ENCODE measurements around the gene LRCH1.

LRCH1 gene, protein sequence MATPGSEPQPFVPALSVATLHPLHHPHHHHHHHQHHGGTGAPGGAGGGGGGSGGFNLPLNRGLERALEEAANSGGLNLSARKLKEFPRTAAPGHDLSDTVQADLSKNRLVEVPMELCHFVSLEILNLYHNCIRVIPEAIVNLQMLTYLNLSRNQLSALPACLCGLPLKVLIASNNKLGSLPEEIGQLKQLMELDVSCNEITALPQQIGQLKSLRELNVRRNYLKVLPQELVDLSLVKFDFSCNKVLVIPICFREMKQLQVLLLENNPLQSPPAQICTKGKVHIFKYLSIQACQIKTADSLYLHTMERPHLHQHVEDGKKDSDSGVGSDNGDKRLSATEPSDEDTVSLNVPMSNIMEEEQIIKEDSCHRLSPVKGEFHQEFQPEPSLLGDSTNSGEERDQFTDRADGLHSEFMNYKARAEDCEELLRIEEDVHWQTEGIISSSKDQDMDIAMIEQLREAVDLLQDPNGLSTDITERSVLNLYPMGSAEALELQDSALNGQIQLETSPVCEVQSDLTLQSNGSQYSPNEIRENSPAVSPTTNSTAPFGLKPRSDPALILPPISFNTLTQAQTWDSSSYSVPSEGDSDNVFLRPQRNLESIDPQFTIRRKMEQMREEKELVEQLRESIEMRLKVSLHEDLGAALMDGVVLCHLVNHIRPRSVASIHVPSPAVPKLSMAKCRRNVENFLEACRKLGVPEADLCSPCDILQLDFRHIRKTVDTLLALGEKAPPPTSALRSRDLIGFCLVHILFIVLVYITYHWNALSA
- long read RNA-seq, full-length matches to known transcripts, result 10 of 19 reads
- long read RNA-seq, partial matches to known transcripts, result 2 of 19 reads
- long read RNA-seq, other reads (novel, unspliced or antisense), result 7 of 19 reads

DNA sequence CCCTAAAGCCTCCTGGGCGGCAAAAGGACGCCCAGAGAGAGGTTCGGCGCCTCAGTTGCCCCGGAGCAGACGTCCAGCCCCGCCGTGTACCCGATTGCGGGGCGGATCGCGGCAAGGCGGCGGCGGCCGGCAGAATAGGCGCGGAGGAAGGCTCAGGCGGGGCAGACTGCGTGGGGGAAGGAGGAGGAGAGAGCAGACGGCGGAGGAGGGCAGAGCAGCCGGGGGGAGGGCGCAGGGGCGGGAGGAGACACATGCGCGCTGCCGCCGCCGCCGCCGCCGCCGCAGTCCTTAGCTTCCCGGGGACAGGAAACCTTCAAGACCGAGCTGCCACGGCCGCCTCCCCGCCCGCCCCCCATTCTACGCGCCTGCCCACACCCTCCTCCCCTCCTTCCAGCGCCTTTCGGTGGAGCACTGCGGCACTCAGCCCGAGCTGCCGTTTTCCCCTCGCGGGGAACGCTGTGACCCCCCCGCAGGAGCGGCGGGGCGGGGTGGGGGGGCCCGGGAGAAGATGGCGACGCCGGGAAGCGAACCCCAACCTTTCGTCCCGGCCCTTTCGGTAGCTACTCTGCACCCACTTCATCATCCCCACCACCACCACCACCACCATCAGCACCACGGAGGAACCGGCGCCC, at the start of gene LRCH1:
TSS of gene LRCH1 (plus strand) at position 282 of the 632 bp plus-strand sequence. CDS start at position 509, 227 bp downstream.
- peak; percentile 49 to 94 for DNase-seq (ENCODE audit: low read depth in 1 of 2, low spot score in 1 of 2)
- H3K27ac ChIP-seq (replicated peaks), result peak within 1 kb of the TSS; percentile 89
- H3K4me3 ChIP-seq (replicated peaks; ENCODE audit: insufficient read depth, low read length), result peak within 1 kb of the TSS; percentile 92
- no peaks in the 10 kb centered on the region for H3K27me3 ChIP-seq (ENCODE audit: insufficient read depth, poor library complexity, severe bottlenecking)
- TF ChIP-seq GABPA (IDR thresholded peaks at IDR 0.05; ENCODE audit: low read depth) (no peak), CTCF (IDR thresholded peaks at IDR 0.05; ENCODE audit: insufficient read depth, low read length) (no peak), POLR2AphosphoS5 (IDR thresholded peaks at IDR 0.05; ENCODE audit: low read depth) (no peak), SPI1 (IDR thresholded peaks at IDR 0.05; ENCODE audit: borderline replicate concordance, low read depth) (no peak)
- TF ChIP-seq, protein P1, sequence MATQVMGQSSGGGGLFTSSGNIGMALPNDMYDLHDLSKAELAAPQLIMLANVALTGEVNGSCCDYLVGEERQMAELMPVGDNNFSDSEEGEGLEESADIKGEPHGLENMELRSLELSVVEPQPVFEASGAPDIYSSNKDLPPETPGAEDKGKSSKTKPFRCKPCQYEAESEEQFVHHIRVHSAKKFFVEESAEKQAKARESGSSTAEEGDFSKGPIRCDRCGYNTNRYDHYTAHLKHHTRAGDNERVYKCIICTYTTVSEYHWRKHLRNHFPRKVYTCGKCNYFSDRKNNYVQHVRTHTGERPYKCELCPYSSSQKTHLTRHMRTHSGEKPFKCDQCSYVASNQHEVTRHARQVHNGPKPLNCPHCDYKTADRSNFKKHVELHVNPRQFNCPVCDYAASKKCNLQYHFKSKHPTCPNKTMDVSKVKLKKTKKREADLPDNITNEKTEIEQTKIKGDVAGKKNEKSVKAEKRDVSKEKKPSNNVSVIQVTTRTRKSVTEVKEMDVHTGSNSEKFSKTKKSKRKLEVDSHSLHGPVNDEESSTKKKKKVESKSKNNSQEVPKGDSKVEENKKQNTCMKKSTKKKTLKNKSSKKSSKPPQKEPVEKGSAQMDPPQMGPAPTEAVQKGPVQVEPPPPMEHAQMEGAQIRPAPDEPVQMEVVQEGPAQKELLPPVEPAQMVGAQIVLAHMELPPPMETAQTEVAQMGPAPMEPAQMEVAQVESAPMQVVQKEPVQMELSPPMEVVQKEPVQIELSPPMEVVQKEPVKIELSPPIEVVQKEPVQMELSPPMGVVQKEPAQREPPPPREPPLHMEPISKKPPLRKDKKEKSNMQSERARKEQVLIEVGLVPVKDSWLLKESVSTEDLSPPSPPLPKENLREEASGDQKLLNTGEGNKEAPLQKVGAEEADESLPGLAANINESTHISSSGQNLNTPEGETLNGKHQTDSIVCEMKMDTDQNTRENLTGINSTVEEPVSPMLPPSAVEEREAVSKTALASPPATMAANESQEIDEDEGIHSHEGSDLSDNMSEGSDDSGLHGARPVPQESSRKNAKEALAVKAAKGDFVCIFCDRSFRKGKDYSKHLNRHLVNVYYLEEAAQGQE (IDR thresholded peaks at IDR 0.05; ENCODE audit: insufficient replicate concordance, low read depth), result no peak

DNA sequence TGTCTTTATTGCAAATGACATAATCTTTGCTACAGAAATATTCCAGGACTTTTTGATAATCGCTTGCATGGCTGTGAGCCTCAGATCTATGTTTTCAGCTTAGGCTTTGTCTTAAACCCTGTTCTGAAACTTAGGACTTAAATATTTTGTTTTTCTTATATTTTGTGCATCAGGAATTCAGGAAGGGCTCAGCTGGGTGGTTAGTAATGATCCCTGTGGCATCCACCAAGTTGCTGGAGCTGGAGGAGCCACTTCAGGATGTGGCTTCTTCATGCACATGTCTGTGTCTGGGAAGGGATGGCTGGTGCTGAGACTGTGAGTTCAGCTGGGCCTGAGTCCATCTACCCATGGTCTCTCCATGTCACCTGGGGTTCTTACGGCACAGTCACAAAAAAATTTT, 48.9 kb upstream of the LRCH1 start:
- DNase-seq (ENCODE audit: low read depth in 1 of 2, low spot score in 1 of 2), result no peak
- Histone ChIP-seq H3K4me3 (replicated peaks; ENCODE audit: insufficient read depth, low read length) (no peak overlapping the region), H3K27me3 (ENCODE audit: insufficient read depth, poor library complexity, severe bottlenecking) (no peaks in the 10 kb centered on the region), H3K27ac (replicated peaks) (no peak overlapping the region)
- TF ChIP-seq, protein P1 (IDR thresholded peaks at IDR 0.05; ENCODE audit: insufficient replicate concordance, low read depth), result no peak
- no peak for TF ChIP-seq GABPA (IDR thresholded peaks at IDR 0.05; ENCODE audit: low read depth)
- no peak for TF ChIP-seq POLR2AphosphoS5 (IDR thresholded peaks at IDR 0.05; ENCODE audit: low read depth)
- TF ChIP-seq SPI1 (IDR thresholded peaks at IDR 0.05; ENCODE audit: borderline replicate concordance, low read depth), result no peak
- TF ChIP-seq CTCF (IDR thresholded peaks at IDR 0.05; ENCODE audit: insufficient read depth, low read length), result no peak

GRCh38 chr13:46507981-46508380, 45.0 kb upstream of the LRCH1 start:
- no peak for TF ChIP-seq POLR2AphosphoS5 (IDR thresholded peaks at IDR 0.05; ENCODE audit: low read depth)
- TF ChIP-seq SPI1 (IDR thresholded peaks at IDR 0.05; ENCODE audit: borderline replicate concordance, low read depth), result peak; percentile 70
- DNase-seq (ENCODE audit: low read depth in 1 of 2, low spot score in 1 of 2), result peak in 1 of 2 experiments; percentile 18
- H3K27me3 ChIP-seq (ENCODE audit: insufficient read depth, poor library complexity, severe bottlenecking), result no peaks in the 10 kb centered on the region
- H3K27ac ChIP-seq (replicated peaks), result no peak overlapping the region
- H3K4me3 ChIP-seq (replicated peaks; ENCODE audit: insufficient read depth, low read length), result no peak overlapping the region

Data from HL-60 (cell line).